SU-DHL-6 (cell line): ENCODE measurements around the gene GREM2.

Experiments used
- H2AFZ ChIP-seq: fragments of 200-600 bp; sonication (generic); 2 replicates; pipeline ENCODE4 v1.6.1; 2014; ENCODE audit warnings: low read depth, mild to moderate bottlenecking, moderate library complexity, mixed read lengths, antibody characterized with exemption, low read length; ENCODE audit not compliant: severe bottlenecking
- H3F3A ChIP-seq: fragments of 200-600 bp; shearing (Covaris generic); 2 replicates; pipeline ENCODE4 v1.6.0; 2016; ENCODE audit warnings: antibody characterized with exemption, mild to moderate bottlenecking; ENCODE audit not compliant: insufficient read depth
- H3K27ac ChIP-seq: fragments of 200-600 bp; sonication (generic); 2 replicates; pipeline ENCODE4 v1.5.1; 2016; ENCODE audit warnings: low read depth, mild to moderate bottlenecking, low read length, moderate library complexity, mixed read lengths
- H3K27me3 ChIP-seq: fragments of 200-600 bp; sonication (generic), shearing (Covaris generic); 2 replicates; pipeline ENCODE4 v1.6.0; 2014; ENCODE audit warnings: mild to moderate bottlenecking, low read length
- H3K36me3 ChIP-seq: fragments of 200-600 bp; sonication (generic); 2 replicates; pipeline ENCODE4 v1.6.1; 2014; ENCODE audit warnings: mild to moderate bottlenecking, low read length, mixed read lengths
- H3K4me2 ChIP-seq: fragments of 300-600, 200-600 bp; shearing (Covaris generic), sonication (generic); 2 replicates; pipeline ENCODE4 v1.6.0; 2014; ENCODE audit warnings: low read length, low read depth, mild to moderate bottlenecking; ENCODE audit not compliant: poor library complexity, severe bottlenecking
- H3K4me3 ChIP-seq: fragments of 200-600 bp; sonication (generic); 2 replicates; pipeline ENCODE4 v1.5.1; 2014; ENCODE audit warnings: antibody characterized with exemption, low read length, mild to moderate bottlenecking, mixed read lengths; ENCODE audit not compliant: insufficient read depth, poor library complexity, severe bottlenecking
- H3K79me2 ChIP-seq: fragments of 200-600 bp; sonication (generic); 2 replicates; pipeline ENCODE4 v1.6.1; 2014; ENCODE audit warnings: mild to moderate bottlenecking, low read length, moderate library complexity; ENCODE audit not compliant: insufficient read depth
- H3K9ac ChIP-seq: fragments of 200-600 bp; sonication (generic); 2 replicates; pipeline ENCODE4 v1.7.0; 2014; ENCODE audit warnings: mild to moderate bottlenecking, low read length
- H3K9me2 ChIP-seq: fragments of 200-600 bp; sonication (generic); replicated peaks from 2 replicates; pipeline ENCODE4 v1.6.1; 2014; ENCODE audit warnings: low read length; ENCODE audit not compliant: insufficient read depth
- H3K9me3 ChIP-seq: fragments of 200-600 bp; sonication (generic); 2 replicates; pipeline ENCODE4 v1.6.1; 2014; ENCODE audit warnings: low read length, mixed read lengths; ENCODE audit not compliant: insufficient read depth
- H4K20me1 ChIP-seq: fragments of 200-600 bp; sonication (generic); 2 replicates; pipeline ENCODE4 v1.6.1; 2014; ENCODE audit warnings: low read depth, mild to moderate bottlenecking, antibody characterized with exemption, low read length, moderate library complexity, mixed read lengths
- EZH2phosphoT487 ChIP-seq: fragments of 200-600 bp; sonication (generic), shearing (Covaris generic); conservative IDR thresholded peaks from 2 replicates; pipeline ENCODE4 v1.6.1; 2018; ENCODE audit warnings: mild to moderate bottlenecking, antibody characterized with exemption, low read length, moderate library complexity, mixed read lengths
- TF ChIP-seq, protein P1 (sequence below): fragments of 200-600 bp; sonication (generic); IDR thresholded peaks from one replicate; pipeline ENCODE4 v1.5.1; 2017; ENCODE audit warnings: antibody characterized with exemption, mild to moderate bottlenecking, low read length, moderate library complexity; ENCODE audit not compliant: insufficient read depth, poor library complexity, severe bottlenecking

GREM2 gene

DNA sequence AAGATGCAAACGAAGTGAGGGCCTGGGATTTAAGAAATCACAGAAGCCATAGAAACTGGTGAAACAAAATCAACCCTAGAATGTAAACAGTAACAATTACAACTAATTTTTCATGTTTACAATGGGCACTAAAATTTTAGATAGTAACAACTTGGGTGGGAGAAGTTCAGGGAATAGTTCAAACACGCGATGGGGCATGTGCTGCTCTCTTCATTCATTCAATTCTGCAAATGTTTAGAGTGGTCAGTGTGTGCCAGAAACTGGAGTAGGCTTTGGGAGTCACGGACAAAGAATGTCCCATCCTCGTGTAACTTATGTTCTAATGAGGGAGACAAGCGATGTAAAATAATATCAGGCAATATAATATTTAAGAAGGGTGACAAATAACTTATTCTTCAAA, 133.4 kb downstream of the GREM2 start:
- no peak overlapping the region for H3K27ac ChIP-seq
- no peak overlapping the region for H2AFZ ChIP-seq
- H3K36me3 ChIP-seq, result no peaks in the 10 kb centered on the region
- no peaks in the 10 kb centered on the region for H3K27me3 ChIP-seq
- TF ChIP-seq EZH2phosphoT487, result no peak
- TF ChIP-seq, protein P1, sequence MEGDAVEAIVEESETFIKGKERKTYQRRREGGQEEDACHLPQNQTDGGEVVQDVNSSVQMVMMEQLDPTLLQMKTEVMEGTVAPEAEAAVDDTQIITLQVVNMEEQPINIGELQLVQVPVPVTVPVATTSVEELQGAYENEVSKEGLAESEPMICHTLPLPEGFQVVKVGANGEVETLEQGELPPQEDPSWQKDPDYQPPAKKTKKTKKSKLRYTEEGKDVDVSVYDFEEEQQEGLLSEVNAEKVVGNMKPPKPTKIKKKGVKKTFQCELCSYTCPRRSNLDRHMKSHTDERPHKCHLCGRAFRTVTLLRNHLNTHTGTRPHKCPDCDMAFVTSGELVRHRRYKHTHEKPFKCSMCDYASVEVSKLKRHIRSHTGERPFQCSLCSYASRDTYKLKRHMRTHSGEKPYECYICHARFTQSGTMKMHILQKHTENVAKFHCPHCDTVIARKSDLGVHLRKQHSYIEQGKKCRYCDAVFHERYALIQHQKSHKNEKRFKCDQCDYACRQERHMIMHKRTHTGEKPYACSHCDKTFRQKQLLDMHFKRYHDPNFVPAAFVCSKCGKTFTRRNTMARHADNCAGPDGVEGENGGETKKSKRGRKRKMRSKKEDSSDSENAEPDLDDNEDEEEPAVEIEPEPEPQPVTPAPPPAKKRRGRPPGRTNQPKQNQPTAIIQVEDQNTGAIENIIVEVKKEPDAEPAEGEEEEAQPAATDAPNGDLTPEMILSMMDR, result no peak
- H3K4me2 ChIP-seq, result no peak overlapping the region
- H3K9me3 ChIP-seq, result no peaks in the 10 kb centered on the region
- no peaks in the 10 kb centered on the region for H3K79me2 ChIP-seq
- no peaks in the 10 kb centered on the region; the same call in 1 of the 2 replicates for H3K9me2 ChIP-seq
- H3K9ac ChIP-seq, result no peak overlapping the region
- no peaks in the 10 kb centered on the region for H3F3A ChIP-seq
- H4K20me1 ChIP-seq, result no peaks in the 10 kb centered on the region
- no peak overlapping the region for H3K4me3 ChIP-seq

DNA sequence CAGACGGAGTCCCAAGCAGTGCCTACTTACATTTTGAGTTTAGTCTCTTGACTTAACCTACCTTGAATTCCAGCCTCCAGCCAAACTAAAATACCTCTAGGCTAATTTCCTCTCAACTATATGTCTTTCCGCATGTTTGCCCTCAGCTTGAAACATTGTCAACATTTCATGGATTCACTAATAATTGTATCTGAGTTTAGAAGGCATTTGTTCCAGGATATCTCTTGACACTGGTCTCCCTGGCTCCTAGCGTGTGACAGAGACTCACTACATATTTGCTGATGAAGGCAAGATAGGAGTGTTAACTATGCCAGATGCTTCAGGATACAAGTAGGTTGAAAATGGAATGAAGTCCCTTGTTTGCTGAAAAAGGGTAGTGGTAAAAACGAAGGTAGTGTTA, 136.1 kb downstream of the GREM2 start:
- Histone ChIP-seq H3K9me2 (no peaks in the 10 kb centered on the region; the same call in 1 of the 2 replicates), H3K27ac (no peak overlapping the region), H3K36me3 (no peaks in the 10 kb centered on the region), H3K4me3 (no peak overlapping the region), H3K9ac (no peak overlapping the region), H2AFZ (no peak overlapping the region), H3K4me2 (no peak overlapping the region), H4K20me1 (no peaks in the 10 kb centered on the region), H3K27me3 (no peaks in the 10 kb centered on the region), H3K9me3 (no peaks in the 10 kb centered on the region), H3K79me2 (no peaks in the 10 kb centered on the region), H3F3A (no peaks in the 10 kb centered on the region)
- no peak for TF ChIP-seq EZH2phosphoT487
- TF ChIP-seq, protein P1, result no peak

DNA sequence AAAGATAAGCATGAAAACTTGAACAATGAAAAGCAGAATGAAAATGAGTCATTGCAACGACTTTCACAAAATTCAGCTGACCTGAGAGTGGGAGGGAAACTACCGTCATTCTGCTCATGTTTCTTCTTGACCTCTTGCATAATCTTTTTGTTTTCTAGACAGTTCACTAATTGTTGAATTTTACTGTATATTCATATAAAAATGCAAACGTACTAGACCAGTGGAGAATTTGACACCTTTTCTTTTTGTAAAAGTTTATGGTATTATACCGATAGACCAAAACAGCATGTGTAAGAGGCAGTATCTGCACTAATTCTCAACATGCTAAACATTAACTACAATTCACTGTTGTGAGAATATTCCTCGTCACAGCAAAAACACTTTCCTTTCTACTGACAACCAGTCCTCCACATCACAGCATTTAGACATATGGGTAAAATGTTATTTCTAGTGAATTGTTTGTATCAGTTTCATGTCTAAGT, 137.8 kb downstream of the GREM2 start:
- H2AFZ ChIP-seq, result no peak overlapping the region
- no peaks in the 10 kb centered on the region for H4K20me1 ChIP-seq
- H3K4me2 ChIP-seq, result no peak overlapping the region
- H3K27me3 ChIP-seq, result no peaks in the 10 kb centered on the region
- H3K9me3 ChIP-seq, result no peaks in the 10 kb centered on the region
- no peaks in the 10 kb centered on the region for H3K36me3 ChIP-seq
- H3K79me2 ChIP-seq, result no peaks in the 10 kb centered on the region
- H3F3A ChIP-seq, result no peaks in the 10 kb centered on the region
- H3K9me2 ChIP-seq, result no peaks in the 10 kb centered on the region; the same call in 1 of the 2 replicates
- no peak for TF ChIP-seq EZH2phosphoT487
- TF ChIP-seq, protein P1, result no peak
- H3K9ac ChIP-seq, result no peak overlapping the region
- H3K4me3 ChIP-seq, result no peak overlapping the region
- no peak overlapping the region for H3K27ac ChIP-seq
